Measurements from ENCODE around the gene CCNF. TPM values are rescaled to one million over a fixed set of nuclear protein-coding genes. Genes with fewer than 3 reads are reported as not detected.

Gene CCNF
- total RNA-seq, 1 experiment from 2014 or later: 37.4 TPM

DNA sequence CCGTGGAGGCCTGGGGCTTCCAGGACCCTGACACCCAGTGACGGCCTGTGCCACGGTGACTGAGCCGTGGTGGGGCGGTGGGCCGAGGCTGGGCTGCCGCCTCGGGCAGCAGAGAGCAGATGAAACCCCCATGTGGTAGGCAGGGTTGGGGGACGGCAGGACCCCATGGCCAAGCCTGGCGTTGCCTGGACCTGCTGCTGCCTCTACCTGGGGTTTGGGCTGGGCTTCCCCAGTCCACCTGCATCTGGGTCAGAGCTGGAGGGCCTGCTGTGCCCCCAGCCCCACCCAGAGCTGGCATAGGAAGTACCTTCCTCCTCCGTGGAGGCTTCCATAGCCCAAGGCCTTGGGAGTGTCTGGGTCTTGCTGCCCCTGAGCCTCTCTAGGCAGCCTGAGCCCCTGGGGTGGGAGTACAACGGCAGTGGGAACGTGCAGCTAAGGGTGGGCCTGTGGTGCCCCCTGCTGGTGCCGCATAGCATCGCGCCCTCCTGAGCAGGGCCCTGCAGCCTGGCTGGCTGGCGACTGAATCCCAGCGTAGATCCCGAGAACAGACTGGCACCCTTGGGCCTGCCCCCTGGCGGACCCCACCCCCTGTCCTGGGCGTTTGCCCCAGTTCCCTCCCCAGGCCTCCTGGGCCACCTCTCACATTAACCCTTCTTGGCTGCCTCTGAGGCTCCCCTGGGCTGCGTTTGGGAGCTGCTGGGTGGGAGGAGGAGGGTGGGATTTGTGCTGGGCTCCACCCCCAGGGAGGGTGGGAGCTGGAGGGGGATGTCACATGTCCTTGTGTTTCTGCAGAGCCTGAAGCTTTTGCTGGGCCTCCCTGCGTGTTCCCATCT lies 71.9 kb downstream of the CCNF start:
- peak; percentile 57 for DNase-seq (ENCODE audit: low read depth)

DNA sequence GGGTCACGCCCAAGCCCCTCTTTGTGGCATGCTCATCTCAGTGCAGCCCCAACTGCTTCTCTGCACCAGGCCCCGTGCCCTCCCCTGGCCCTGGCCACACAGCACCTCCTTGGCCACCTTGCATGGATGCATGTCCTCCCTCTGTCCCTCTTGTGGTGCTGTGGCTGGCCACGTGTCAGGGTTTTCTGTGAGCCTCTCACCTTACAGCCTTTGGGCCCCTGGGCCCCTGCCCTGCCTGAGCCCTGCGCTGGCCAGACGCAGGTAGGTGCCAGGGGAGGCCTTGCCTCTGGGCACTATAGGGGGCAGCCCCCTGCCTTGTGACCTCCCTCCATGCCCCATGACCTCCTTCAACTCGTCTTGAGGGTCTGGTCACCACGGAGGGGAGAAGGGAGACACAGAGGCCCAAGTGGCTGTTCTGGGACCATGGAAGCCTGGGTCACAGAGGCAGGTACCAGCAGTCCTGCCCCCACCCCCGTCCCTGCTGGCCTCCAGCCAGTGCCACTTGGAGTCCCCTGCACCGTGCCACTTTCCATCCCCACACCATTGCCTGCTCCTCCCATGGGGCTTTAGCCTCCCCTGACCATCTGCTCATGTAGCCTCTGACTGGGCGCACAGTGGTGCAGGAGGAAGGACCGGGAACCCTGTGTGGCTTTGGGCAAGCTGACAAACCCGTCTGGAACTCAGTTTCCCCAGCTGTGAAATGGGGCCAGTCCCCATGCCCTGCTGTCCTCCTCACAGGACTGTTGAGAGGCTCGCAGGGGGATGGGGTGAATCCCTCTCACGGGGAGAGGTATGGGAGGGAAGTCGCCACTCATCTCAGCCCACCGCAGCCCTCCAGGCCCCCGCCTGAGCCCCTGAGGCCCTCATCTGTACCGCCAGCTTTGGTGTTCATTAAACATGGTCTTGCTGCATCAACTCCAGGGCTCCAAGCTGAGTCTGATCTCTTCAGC lies 73.0 kb downstream of the CCNF start:
- DNase-seq (ENCODE audit: low read depth): no peak

DNA sequence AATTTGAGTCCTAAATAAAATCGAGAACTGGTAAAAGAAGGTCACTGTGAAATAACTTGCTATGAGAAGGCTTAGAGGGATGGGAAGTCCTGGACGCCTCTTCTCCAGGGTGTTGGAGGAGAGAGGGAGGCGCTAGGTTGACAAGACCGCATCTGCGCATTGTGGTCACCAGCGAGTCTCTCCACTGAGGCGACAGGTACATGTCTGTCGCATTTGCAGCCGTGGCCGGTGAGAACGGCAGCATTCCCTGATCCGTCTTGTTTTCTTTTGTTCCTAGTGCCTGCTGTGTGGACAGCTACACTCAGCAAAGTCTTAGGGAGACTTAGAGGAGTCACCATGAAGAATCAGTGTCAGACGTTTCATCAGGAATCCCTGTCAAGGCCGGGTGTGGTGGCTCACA lies 76.4 kb downstream of the CCNF start:
- no peak for DNase-seq (ENCODE audit: low read depth)

DNA sequence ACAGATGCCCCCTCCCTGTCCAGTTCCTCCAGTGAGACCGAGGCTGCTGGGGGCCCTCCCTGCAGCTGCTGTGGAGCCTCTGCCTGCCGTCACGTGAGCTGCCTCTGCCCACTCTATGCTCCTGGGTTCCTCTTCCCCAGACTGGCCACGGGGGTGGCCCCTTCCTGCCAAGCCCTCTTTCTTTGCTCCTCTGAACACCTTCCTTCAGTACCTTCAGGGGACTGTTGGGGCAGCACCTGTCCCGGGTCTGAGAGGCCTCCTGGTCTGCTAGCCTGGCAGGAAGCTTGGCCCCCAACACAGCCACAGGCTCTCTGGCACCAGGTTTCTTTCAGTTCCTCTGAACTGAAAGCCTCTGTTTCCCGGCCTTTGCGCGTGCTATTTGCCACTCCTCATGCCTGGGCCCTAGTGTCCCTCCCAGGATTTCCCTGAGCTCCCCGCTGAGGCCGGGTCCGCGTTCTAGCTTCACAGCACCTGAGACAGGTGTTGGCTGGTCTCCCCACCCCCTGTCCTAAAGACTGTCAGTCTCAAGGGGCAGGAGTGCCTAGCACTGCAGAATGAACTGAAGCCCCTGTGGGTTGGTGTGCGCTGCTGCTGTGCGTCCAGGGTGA lies 77.9 kb downstream of the CCNF start:
- no peak for DNase-seq (ENCODE audit: low read depth)

DNA sequence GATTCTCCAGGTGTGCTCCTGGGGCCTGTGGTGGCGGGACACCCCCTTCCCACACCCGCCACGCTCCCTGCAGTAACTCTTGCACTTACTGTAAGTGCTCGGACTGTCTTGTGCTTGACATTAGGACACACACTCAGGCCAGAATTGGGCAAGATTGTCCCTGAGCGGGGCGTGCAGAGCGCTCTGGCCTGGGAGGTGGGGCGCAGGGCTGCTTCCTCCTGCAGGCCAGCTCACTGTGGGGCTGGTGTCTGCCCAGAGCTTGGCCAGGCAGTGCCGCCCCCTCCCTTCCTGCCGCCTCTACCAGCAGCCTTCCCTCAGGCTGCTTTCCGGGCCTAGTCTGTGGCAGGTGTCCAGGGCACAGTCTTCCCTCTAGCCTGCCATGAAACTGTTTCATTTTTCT lies 78.4 kb downstream of the CCNF start:
- no peak for DNase-seq (ENCODE audit: low read depth)

Other genes starting within 250 kb of the CCNF start
- gene CASKIN1, start 232.8 kb upstream of the CCNF start, total RNA-seq (2014; rRNA removed; shearing (Covaris generic)): not detected in 2 replicates
- gene MLST8, start 224.0 kb upstream of the CCNF start, total RNA-seq (2014; rRNA removed; shearing (Covaris generic)): 19.9 and 23.4 TPM in 2 replicates
- gene BRICD5, start 218.6 kb upstream of the CCNF start, total RNA-seq (2014; rRNA removed; shearing (Covaris generic)): 0.96 and 0.98 TPM in 2 replicates
- gene PGP, start 214.6 kb upstream of the CCNF start, total RNA-seq (2014; rRNA removed; shearing (Covaris generic)): 14.1 and 21.0 TPM in 2 replicates
- 10.5 and 14.0 TPM in 2 replicates for gene E4F1, start 205.9 kb upstream of the CCNF start, total RNA-seq (2014; rRNA removed; shearing (Covaris generic))
- 0.39 and 0.60 TPM in 2 replicates for gene DNASE1L2, start 193.0 kb upstream of the CCNF start, total RNA-seq (2014; rRNA removed; shearing (Covaris generic))
- gene ECI1, start 177.9 kb upstream of the CCNF start, total RNA-seq (2014; rRNA removed; shearing (Covaris generic)): 36.5 and 45.3 TPM in 2 replicates
- gene RNPS1, start 161.3 kb upstream of the CCNF start, total RNA-seq (2014; rRNA removed; shearing (Covaris generic)): 148 and 155 TPM in 2 replicates
- gene ABCA3, start 88.7 kb upstream of the CCNF start, total RNA-seq (2014; rRNA removed; shearing (Covaris generic)): 0.20 and 0.60 TPM in 2 replicates
- gene TEDC2, start 30.7 kb downstream of the CCNF start, total RNA-seq (2014; rRNA removed; shearing (Covaris generic)): 10.2 and 21.7 TPM in 2 replicates
- gene NTN3, start 41.9 kb downstream of the CCNF start, total RNA-seq (2014; rRNA removed; shearing (Covaris generic)): not detected in 2 replicates
- 4.4 and 5.1 TPM in 2 replicates for gene TBC1D24, start 45.7 kb downstream of the CCNF start, total RNA-seq (2014; rRNA removed; shearing (Covaris generic))
- gene ATP6V0C, start 84.5 kb downstream of the CCNF start, total RNA-seq (2014; rRNA removed; shearing (Covaris generic)): 30.0 and 31.5 TPM in 2 replicates
- 8.9 and 11.3 TPM in 2 replicates for gene AMDHD2, start 90.9 kb downstream of the CCNF start, total RNA-seq (2014; rRNA removed; shearing (Covaris generic))
- gene CEMP1, start 102.0 kb downstream of the CCNF start, total RNA-seq (2014; rRNA removed; shearing (Covaris generic)): not detected in 2 replicates
- gene PDPK1, start 108.6 kb downstream of the CCNF start, total RNA-seq (2014; rRNA removed; shearing (Covaris generic)): 8.2 and 9.4 TPM in 2 replicates